Gastroesophageal sphincter (tissue), 3 donors: ENCODE data around the gene PRKAR1B.

Source experiments
- CTCF ChIP-seq, 4 experiments: fragments of 200-600 bp in 2 of 4; fragments of 450-650 bp in 2 of 4; sonication (generic) in 1 of 4; IDR thresholded peaks; one replicate each; pipeline ENCODE4 v1.5.1; 2017 to 2019; ENCODE audit warnings: antibody characterized with exemption in 4 of 4, mild to moderate bottlenecking in 2 of 4, moderate library complexity in 2 of 4
- EP300 ChIP-seq: sonication (generic); formaldehyde crosslinking; IDR thresholded peaks from one replicate; pipeline ENCODE4 v1.6.1; 2017; ENCODE audit warnings: antibody characterized with exemption, mild to moderate bottlenecking

- no peak for TF ChIP-seq CTCF (IDR thresholded peaks at IDR 0.05)
- TF ChIP-seq EP300 = no peak
Measured at GRCh38 chr7:680411-681127, 46.5 kb downstream of the PRKAR1B start.
